ENCODE measurements around the gene CSRP1. TPM values are rescaled to one million over a fixed set of nuclear protein-coding genes. Genes with fewer than 3 reads are reported as not detected.
A peak's percentile ranks its signal among the peaks of the same experiment; 100 is the strongest.

CSRP1 gene
- total and polyA plus RNA-seq, 2 of the 13 experiments (the other 11 are each of a cell fraction or from before 2014, with no cell fraction given), result 17.7 to 68.9 TPM

GRCh38 chr1:201447903-201448871 is 58.7 kb downstream of the CSRP1 start:
- no peaks in the 10 kb centered on the region for H3K36me3 ChIP-seq (replicated peaks in 1 of 2; ENCODE audit: control insufficient read depth in 1 of 2, insufficient read depth in 2 of 2, low read length in 2 of 2)
- ATAC-seq (peak; percentile 98), DNase-seq (ENCODE audit: low spot score) (peak; percentile 56), FAIRE-seq (peak; percentile 28)
- BruUV-seq (replicated peaks), result no TSS peak
- H2AFZ ChIP-seq (ENCODE audit: low read length), result no peak overlapping the region
- H3K9ac ChIP-seq (ENCODE audit: insufficient read depth, low read depth, low read length), result no peak overlapping the region
- peaks cover 4 to 17% of the 10 kb centered on the region in 2 experiments; a peak in 4 of 5 replicates for H3K27me3 ChIP-seq (ENCODE audit: control insufficient read depth in 1 of 2, insufficient read depth in 2 of 2, low read length in 2 of 2)
- H3K4me1 ChIP-seq (ENCODE audit: insufficient read depth, low read length), result peaks cover 25% of the 10 kb centered on the region
- ChIA-PET POLR2A (interaction anchor here (0.6 to 1.9 kb wide), 6 partner anchors 12 to 85 kb away, joined by 3 to 9 read pairs (median 5); partner anchors contain the start of gene PHLDA3), CTCF (ENCODE audit: low intra/inter-chr PET ratio, low total read pairs) (interaction anchor here (0.8 to 4.3 kb wide), 3 partner anchors 15 to 65 kb away, joined by 4 to 40 read pairs (median 21); no protein-coding TSS in a partner anchor)
- H3K27ac ChIP-seq (ENCODE audit: extremely low read length, insufficient read depth, low read length), result no peak overlapping the region
- no peaks in the 10 kb centered on the region for H4K20me1 ChIP-seq (ENCODE audit: insufficient read depth, low read length)
- intact Hi-C loops (cut with micrococcal nuclease; ENCODE audit: unreplicated experiment) (loop anchor here (1.0 to 2.0 kb wide), 3 partner anchors 21 to 65 kb away; partner anchors contain the start of gene PHLDA3), in situ Hi-C loops (cut with HindIII; ENCODE audit: extremely low pct_ligation_motif_present, low pct_unique_long_range_greater_than_20kb) (loop anchor here (5.0 kb wide), 1 partner anchor 64 kb away; no protein-coding TSS in a partner anchor)
- no peaks in the 10 kb centered on the region for H3K9me3 ChIP-seq (ENCODE audit: low read length)
- peak overlapping the region in 1 of 3 experiments; percentile 52; a peak in 1 of 6 replicates for H3K4me3 ChIP-seq (replicated peaks in 1 of 3; ENCODE audit: insufficient read depth in 1 of 3, low read depth in 2 of 3, low read length in 3 of 3)
- WGBS (ENCODE audit: low lambda C conversion rate), result 1% methylated on average over 16 of the region's 20 CpGs
- peak overlapping the region; percentile 84 for H3K4me2 ChIP-seq (ENCODE audit: low read depth, low read length)
- H3K79me2 ChIP-seq (ENCODE audit: insufficient read depth, low read length), result no peaks in the 10 kb centered on the region
- TF ChIP-seq HNRNPK (IDR thresholded peaks at IDR 0.05; ENCODE audit: low read depth, low read length, poor library complexity, severe bottlenecking), result peak; percentile 13
- TF ChIP-seq ZSCAN5A (CRISPR knock-in tag; IDR thresholded peaks at IDR 0.05; ENCODE audit: borderline replicate concordance), result no peak
- no peak for TF ChIP-seq ATF1 (CRISPR knock-in tag; IDR thresholded peaks at IDR 0.05)
- TF ChIP-seq XRCC5 (optimal IDR thresholded peaks at IDR 0.05; ENCODE audit: low read length), result peak; percentile 77
- no peak for TF ChIP-seq KDM4B (CRISPR knock-in tag; IDR thresholded peaks at IDR 0.05)
- peak; percentile 32 for TF ChIP-seq HNRNPLL (IDR thresholded peaks at IDR 0.05; ENCODE audit: low read depth, low read length, poor library complexity, severe bottlenecking)
- TF ChIP-seq SMC3 (IDR thresholded peaks at IDR 0.05; ENCODE audit: low read length), result peak; percentile 51
- TF ChIP-seq RXRB (CRISPR knock-in tag; IDR thresholded peaks at IDR 0.05; ENCODE audit: borderline replicate concordance), result 0 out of 2 replicates have a peak, but pooled peaks have one; percentile 13
- no peak for TF ChIP-seq ZBTB10 (CRISPR knock-in tag; IDR thresholded peaks at IDR 0.05; ENCODE audit: borderline replicate concordance)
- TF ChIP-seq PHF5A (CRISPR knock-in tag; IDR thresholded peaks at IDR 0.05; ENCODE audit: low read depth, unreplicated experiment), result no peak
- TF ChIP-seq ETV5 (CRISPR knock-in tag; IDR thresholded peaks at IDR 0.05; ENCODE audit: borderline replicate concordance), result peak; percentile 80
- TF ChIP-seq GABPB1 (CRISPR knock-in tag; IDR thresholded peaks at IDR 0.05), result peak; percentile 61; the same call in 1 of the 2 replicates
- TF ChIP-seq SOX5 (CRISPR knock-in tag; IDR thresholded peaks at IDR 0.05; ENCODE audit: borderline replicate concordance), result 0 out of 2 replicates have a peak, but pooled peaks have one; percentile 17
